Gastroesophageal sphincter (tissue), 4 donors: ENCODE data around the gene BDKRB2. TPM values are rescaled to one million over a fixed set of nuclear protein-coding genes. Genes with fewer than 3 reads are reported as not detected.
A peak's percentile ranks its signal among the peaks of the same experiment; 100 is the strongest.

Source experiments
- ATAC-seq: fragments of 150-250 bp; one replicate; pipeline ENCODE4 v1.9.1; 2016; ENCODE audit warnings: mild to moderate bottlenecking, moderate library complexity
- H3K27ac ChIP-seq, 4 donors: fragments of 200-600 bp; sonication (generic) in 3 of 4; 1 replicate in 3 of 4; 2 replicates in 1 of 4; pipeline ENCODE4 v1.5.1; 2016 to 2019
- H3K27me3 ChIP-seq: fragments of 200-600 bp; sonication (generic); one replicate; pipeline ENCODE4 v1.5.1; 2019
- H3K36me3 ChIP-seq, 2 donors: fragments of 200-600 bp; sonication (generic); one replicate each; pipeline ENCODE4 v1.5.1; 2019; ENCODE audit warnings: control low read depth in 1 of 2
- H3K4me1 ChIP-seq, 3 donors: fragments of 200-600 bp; sonication (generic); 1 replicate in 2 of 3; 2 replicates in 1 of 3; pipeline ENCODE4 v1.5.1; 2016 to 2019; ENCODE audit warnings: control low read depth in 2 of 3
- H3K4me3 ChIP-seq, 2 donors: fragments of 200-600 bp; sonication (generic); one replicate each; pipeline ENCODE4 v1.5.1; 2019; ENCODE audit warnings: mild to moderate bottlenecking in 1 of 2, moderate library complexity in 1 of 2
- H3K9me3 ChIP-seq, 3 donors: fragments of 200-600 bp; sonication (generic); one replicate each; pipeline ENCODE4 v1.5.1; 2017 to 2019; ENCODE audit warnings: control low read depth in 2 of 3
- CTCF ChIP-seq, 4 experiments: fragments of 200-600 bp in 2 of 4; fragments of 450-650 bp in 2 of 4; sonication (generic) in 1 of 4; IDR thresholded peaks; one replicate each; pipeline ENCODE4 v1.5.1; 2017 to 2019; ENCODE audit warnings: antibody characterized with exemption in 4 of 4, mild to moderate bottlenecking in 2 of 4, moderate library complexity in 2 of 4
- EP300 ChIP-seq: sonication (generic); formaldehyde crosslinking; IDR thresholded peaks from one replicate; pipeline ENCODE4 v1.6.1; 2017; ENCODE audit warnings: antibody characterized with exemption, mild to moderate bottlenecking
- POLR2A ChIP-seq, 2 donors: fragments of 450-650 bp; IDR thresholded peaks; one replicate each; pipeline ENCODE4 v1.6.1; 2017; ENCODE audit warnings: antibody characterized with exemption in 2 of 2, mild to moderate bottlenecking in 2 of 2, moderate library complexity in 1 of 2
- POLR2AphosphoS5 ChIP-seq: sonication (generic); formaldehyde crosslinking; IDR thresholded peaks from one replicate; pipeline ENCODE4 v1.6.1; 2017; ENCODE audit warnings: antibody characterized with exemption
- WGBS, 2 donors: methylation state at CpG; one replicate each; pipeline ENCODE4 v1.1.5; 2018; ENCODE audit warnings: low coverage in 1 of 2; 5-methylcytosine and 5-hydroxymethylcytosine counted together
- total RNA-seq, 4 donors: library from RNA; depleted of rRNA; stranded (reverse); fragments of >200 nt; gene quantifications; one replicate each; pipeline ENCODE4 v1.1.0, GENCODE V29; 2016

The BDKRB2 gene
- total RNA-seq, 4 donors from 2014 or later, result 3.3 to 13.6 (median 8.3) TPM

- WGBS, 2 donors, result 63 to 85% methylated on average over 3 to 4 of the region's 12 CpGs
These were observed 38.9 kb upstream of the BDKRB2 start for GRCh38 chr14:96165493-96166436.

GRCh38 chr14:96166461-96167223, 38.0 kb upstream of the BDKRB2 start:
- Histone ChIP-seq H3K9me3 (no peaks in the 10 kb centered on the region), H3K4me3 (no peak overlapping the region), H3K36me3 (no peaks in the 10 kb centered on the region), H3K4me1 (peaks cover 0 to 8% (median 0%) of the 10 kb centered on the region in 3 donors), H3K27me3 (no peaks in the 10 kb centered on the region), H3K27ac (no peak overlapping the region)
- WGBS, 2 donors, result 88 to 100% methylated on average over 4 to 7 of the region's 10 CpGs
- ATAC-seq, result no peak
- TF ChIP-seq POLR2A (IDR thresholded peaks at IDR 0.05), result no peak
- TF ChIP-seq POLR2AphosphoS5, result no peak
- TF ChIP-seq EP300, result no peak
- TF ChIP-seq CTCF (IDR thresholded peaks at IDR 0.05), result no peak

More at GRCh38 chr14:96165493-96166436, 38.9 kb upstream of the BDKRB2 start:
- Histone ChIP-seq H3K4me3 (no peak overlapping the region), H3K36me3 (no peaks in the 10 kb centered on the region), H3K27me3 (no peaks in the 10 kb centered on the region), H3K4me1 (peaks cover 0 to 8% (median 0%) of the 10 kb centered on the region in 3 donors), H3K27ac (no peak overlapping the region), H3K9me3 (no peaks in the 10 kb centered on the region)
- peak; percentile 43 for ATAC-seq
- TF ChIP-seq POLR2AphosphoS5 (no peak), CTCF (IDR thresholded peaks at IDR 0.05) (no peak), POLR2A (IDR thresholded peaks at IDR 0.05) (no peak), EP300 (no peak)

- Histone ChIP-seq H3K27ac (no peak overlapping the region), H3K36me3 (no peaks in the 10 kb centered on the region), H3K4me1 (peaks cover 0 to 8% (median 0%) of the 10 kb centered on the region in 3 donors), H3K9me3 (no peaks in the 10 kb centered on the region), H3K4me3 (no peak overlapping the region), H3K27me3 (no peaks in the 10 kb centered on the region)
- peak; percentile 56 for ATAC-seq
- 48 to 100% methylated on average over 2 of the region's 8 CpGs for WGBS, 2 donors
- no peak for TF ChIP-seq POLR2AphosphoS5
- no peak for TF ChIP-seq CTCF (IDR thresholded peaks at IDR 0.05)
- no peak for TF ChIP-seq POLR2A (IDR thresholded peaks at IDR 0.05)
- TF ChIP-seq EP300, result no peak
These were observed 37.2 kb upstream of the BDKRB2 start for GRCh38 chr14:96167224-96168148.

- no peak for ATAC-seq
- Histone ChIP-seq H3K4me3 (no peak overlapping the region), H3K27me3 (peaks cover 2% of the 10 kb centered on the region), H3K4me1 (peaks cover 0 to 8% (median 0%) of the 10 kb centered on the region in 3 donors), H3K36me3 (no peaks in the 10 kb centered on the region), H3K27ac (no peak overlapping the region), H3K9me3 (no peaks in the 10 kb centered on the region)
- TF ChIP-seq POLR2AphosphoS5, result no peak
- TF ChIP-seq POLR2A (IDR thresholded peaks at IDR 0.05), result no peak
- 80 to 92% methylated on average over 3 to 4 of the region's 4 CpGs for WGBS, 2 donors
These were observed 36.1 kb upstream of the BDKRB2 start for GRCh38 chr14:96168581-96168980.
